ENCODE measurements around the gene CLMN.

DNA sequence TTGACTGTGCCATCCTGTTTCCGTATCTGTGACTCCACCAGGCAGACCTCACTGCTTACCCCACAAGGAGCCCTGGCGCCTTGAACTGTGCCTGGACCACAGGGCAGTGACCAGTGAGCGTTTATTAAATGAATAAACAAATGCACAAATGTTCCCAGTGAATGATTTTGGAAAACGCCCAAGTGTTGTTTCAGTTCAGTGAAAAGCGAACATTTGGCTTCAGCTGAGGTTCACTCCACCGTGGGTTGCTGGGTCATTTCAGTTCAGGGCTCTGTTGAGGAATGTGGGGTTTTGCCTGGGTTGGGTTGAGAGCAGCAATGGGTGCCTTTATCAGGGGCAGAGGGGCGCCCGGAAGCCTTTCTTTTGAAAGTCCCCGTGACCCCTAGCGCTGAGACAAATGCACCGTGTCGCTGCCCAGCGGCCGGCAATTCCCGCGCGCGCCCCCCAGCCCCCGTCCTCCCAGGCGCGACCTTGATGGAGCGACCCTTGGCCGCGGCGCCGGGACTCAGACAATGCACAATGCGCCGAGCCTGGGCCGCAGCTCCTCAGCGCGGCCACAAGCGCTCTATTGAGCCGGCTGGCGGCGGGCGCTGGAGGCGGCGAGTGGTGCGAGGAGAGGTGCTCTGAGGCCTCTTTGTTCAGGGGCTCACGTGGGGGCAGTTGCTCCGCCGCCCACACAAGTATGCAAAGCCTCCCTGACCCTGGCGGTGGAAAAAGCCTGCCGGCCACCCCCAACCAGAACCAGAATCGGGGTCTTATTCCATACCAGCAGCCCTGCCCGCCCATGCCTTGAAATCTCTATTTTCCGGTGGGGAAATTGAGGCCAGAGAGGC, 40.5 kb upstream of the CLMN start:
- TF ChIP-seq ZNF674 (CRISPR knock-in tag; IDR thresholded peaks at IDR 0.05; ENCODE audit: low read depth) (no peak), CREM (IDR thresholded peaks at IDR 0.05) (no peak), CREM (CRISPR knock-in tag; IDR thresholded peaks at IDR 0.05) (no peak), ZBTB44 (CRISPR knock-in tag; IDR thresholded peaks at IDR 0.05) (no peak), REPIN1 (CRISPR knock-in tag; IDR thresholded peaks at IDR 0.05; ENCODE audit: borderline replicate concordance, low read depth) (no peak), ATF7-NPFF (CRISPR knock-in tag; IDR thresholded peaks at IDR 0.05; ENCODE audit: low read depth) (no peak), ATF3 (CRISPR knock-in tag; IDR thresholded peaks at IDR 0.05) (no peak), ZNF800 (CRISPR knock-in tag; IDR thresholded peaks at IDR 0.05) (no peak), POLR2A (IDR thresholded peaks at IDR 0.05; ENCODE audit: insufficient read depth in 1 of 2, low read depth in 2 of 2, low read length in 2 of 2) (no peak), TEAD2 (CRISPR knock-in tag; IDR thresholded peaks at IDR 0.05) (no peak), CBX2 (IDR thresholded peaks at IDR 0.05; ENCODE audit: low read depth, low read length) (no peak), CBX2 (CRISPR knock-in tag; IDR thresholded peaks at IDR 0.05; ENCODE audit: low read depth) (no peak), CBFB (CRISPR knock-in tag; IDR thresholded peaks at IDR 0.05) (no peak), POLR2AphosphoS2 (IDR thresholded peaks at IDR 0.05; ENCODE audit: low read depth, low read length) (no peak), RAD21 (CRISPR knock-in tag; IDR thresholded peaks at IDR 0.05) (no peak)
- TF ChIP-seq, protein P1, sequence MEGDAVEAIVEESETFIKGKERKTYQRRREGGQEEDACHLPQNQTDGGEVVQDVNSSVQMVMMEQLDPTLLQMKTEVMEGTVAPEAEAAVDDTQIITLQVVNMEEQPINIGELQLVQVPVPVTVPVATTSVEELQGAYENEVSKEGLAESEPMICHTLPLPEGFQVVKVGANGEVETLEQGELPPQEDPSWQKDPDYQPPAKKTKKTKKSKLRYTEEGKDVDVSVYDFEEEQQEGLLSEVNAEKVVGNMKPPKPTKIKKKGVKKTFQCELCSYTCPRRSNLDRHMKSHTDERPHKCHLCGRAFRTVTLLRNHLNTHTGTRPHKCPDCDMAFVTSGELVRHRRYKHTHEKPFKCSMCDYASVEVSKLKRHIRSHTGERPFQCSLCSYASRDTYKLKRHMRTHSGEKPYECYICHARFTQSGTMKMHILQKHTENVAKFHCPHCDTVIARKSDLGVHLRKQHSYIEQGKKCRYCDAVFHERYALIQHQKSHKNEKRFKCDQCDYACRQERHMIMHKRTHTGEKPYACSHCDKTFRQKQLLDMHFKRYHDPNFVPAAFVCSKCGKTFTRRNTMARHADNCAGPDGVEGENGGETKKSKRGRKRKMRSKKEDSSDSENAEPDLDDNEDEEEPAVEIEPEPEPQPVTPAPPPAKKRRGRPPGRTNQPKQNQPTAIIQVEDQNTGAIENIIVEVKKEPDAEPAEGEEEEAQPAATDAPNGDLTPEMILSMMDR (CRISPR knock-in tag; IDR thresholded peaks at IDR 0.05): no peak

All from HepG2 (cell line).